Immature natural killer cell (primary cell): ENCODE data around the gene BNC2. TPM values are rescaled to one million over a fixed set of nuclear protein-coding genes. Genes with fewer than 3 reads are reported as not detected.
A peak's percentile ranks its signal among the peaks of the same experiment; 100 is the strongest.

ENCODE experiments used
- DNase-seq, 3 donors: peaks; one replicate each; pipeline ENCODE4 v3.0.0; 2022; ENCODE audit warnings: mixed read lengths in 1 of 3
- H3K27ac Mint-ChIP-seq, 6 donors: one replicate each; pipeline ENCODE4 v1.8.0; 2020; ENCODE audit warnings: mixed read lengths in 6 of 6, mild to moderate bottlenecking in 5 of 6, inconsistent platforms in 4 of 6, moderate library complexity in 3 of 6
- H3K27me3 Mint-ChIP-seq, 3 donors: one replicate each; pipeline ENCODE4 v1.8.0; 2020 to 2021; ENCODE audit warnings: low read depth in 3 of 3, mild to moderate bottlenecking in 3 of 3, mixed read lengths in 3 of 3, moderate library complexity in 3 of 3, inconsistent platforms in 1 of 3
- H3K36me3 Mint-ChIP-seq, 3 donors: one replicate each; pipeline ENCODE4 v1.8.0; 2020; ENCODE audit warnings: mixed read lengths in 3 of 3, inconsistent platforms in 2 of 3, mild to moderate bottlenecking in 2 of 3
- H3K4me1 Mint-ChIP-seq, 2 donors: one replicate each; pipeline ENCODE4 v1.8.0; 2020; ENCODE audit warnings: inconsistent platforms in 2 of 2, mild to moderate bottlenecking in 2 of 2, mixed read lengths in 2 of 2, moderate library complexity in 1 of 2
- H3K4me3 Mint-ChIP-seq, 5 donors: one replicate each; pipeline ENCODE4 v1.8.0; 2020; ENCODE audit warnings: mild to moderate bottlenecking in 5 of 5, mixed read lengths in 5 of 5, inconsistent platforms in 3 of 5, moderate library complexity in 3 of 5
- H3K9me3 Mint-ChIP-seq, 6 donors: one replicate each; pipeline ENCODE4 v1.8.0; 2020; ENCODE audit warnings: mild to moderate bottlenecking in 6 of 6, mixed read lengths in 6 of 6, inconsistent platforms in 4 of 6, moderate library complexity in 3 of 6
- polyA plus RNA-seq, 3 donors: library from polyadenylated mRNA; unstranded; fragments of 300-500 nt; fragmentation: Illumina TruSeq; gene quantifications; one replicate each; pipeline ENCODE4 v1.2.3, GENCODE V29; 2021

The BNC2 gene
- polyA plus RNA-seq, 3 donors from 2014 or later = 6.5 to 11.0 (median 7.7) TPM

DNA sequence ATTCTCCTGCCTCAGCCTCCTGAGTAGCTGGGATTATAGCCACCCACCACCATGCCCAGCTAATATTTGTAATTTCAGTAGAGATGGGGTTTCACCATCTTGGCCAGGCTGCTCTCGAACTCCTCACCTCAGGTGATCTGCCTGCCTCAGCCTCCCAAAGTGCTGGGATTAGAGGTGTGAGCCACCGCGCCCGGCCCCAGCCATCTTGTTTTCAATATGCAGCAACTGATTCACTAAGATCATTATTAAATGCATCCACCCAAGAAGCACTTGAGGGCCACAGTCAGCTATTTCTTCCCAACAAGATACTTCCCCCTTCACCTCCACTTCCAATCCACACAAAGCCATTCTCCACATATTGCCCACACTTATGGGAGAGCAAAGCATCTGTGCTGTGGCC, 115.8 kb downstream of the BNC2 start:
- H3K36me3 Mint-ChIP-seq = no peaks in the 10 kb centered on the region
- no peak overlapping the region for H3K4me3 Mint-ChIP-seq
- H3K27ac Mint-ChIP-seq = no peak overlapping the region
- H3K27me3 Mint-ChIP-seq = peaks cover 0 to 2% (median 1%) of the 10 kb centered on the region in 3 donors
- H3K9me3 Mint-ChIP-seq = no peaks in the 10 kb centered on the region
- no peak for DNase-seq
- H3K4me1 Mint-ChIP-seq = peaks cover 15 to 22% of the 10 kb centered on the region in 2 donors

- Mint-ChIP-seq H3K36me3 (no peaks in the 10 kb centered on the region), H3K27me3 (peaks cover 0 to 2% (median 2%) of the 10 kb centered on the region in 3 donors), H3K9me3 (no peaks in the 10 kb centered on the region), H3K4me3 (no peak overlapping the region), H3K4me1 (peaks cover 10 to 15% of the 10 kb centered on the region in 2 donors), H3K27ac (no peak overlapping the region)
- no peak for DNase-seq
Measured at GRCh38 chr9:16753256-16753655, 117.2 kb downstream of the BNC2 start.

DNA sequence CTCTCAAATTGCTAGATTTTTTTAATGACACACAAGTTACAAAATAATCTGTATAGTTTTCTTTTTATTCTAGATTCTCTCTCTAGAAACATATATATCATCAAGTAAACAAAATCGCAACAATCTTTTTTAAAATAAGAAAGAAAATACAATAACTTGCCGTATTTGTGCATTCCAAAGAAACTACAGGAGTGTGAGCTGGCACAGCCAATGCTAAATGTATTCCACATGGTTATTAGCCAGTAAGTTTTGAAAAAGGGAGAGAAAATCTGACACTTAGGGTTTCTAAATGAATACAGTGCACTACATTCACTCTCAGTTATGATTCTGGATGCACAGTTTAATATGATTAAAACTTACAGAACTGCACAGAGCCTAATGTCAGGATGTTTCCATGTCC, 117.9 kb downstream of the BNC2 start:
- peaks cover 2 to 4% (median 3%) of the 10 kb centered on the region in 3 donors for H3K27me3 Mint-ChIP-seq
- peaks cover 0 to 4% (median 0%) of the 10 kb centered on the region in 3 donors for H3K36me3 Mint-ChIP-seq
- no peak overlapping the region for H3K4me3 Mint-ChIP-seq
- H3K4me1 Mint-ChIP-seq = peaks cover 6 to 15% of the 10 kb centered on the region in 2 donors
- no peak for DNase-seq
- H3K27ac Mint-ChIP-seq = no peak overlapping the region
- no peaks in the 10 kb centered on the region for H3K9me3 Mint-ChIP-seq

DNA sequence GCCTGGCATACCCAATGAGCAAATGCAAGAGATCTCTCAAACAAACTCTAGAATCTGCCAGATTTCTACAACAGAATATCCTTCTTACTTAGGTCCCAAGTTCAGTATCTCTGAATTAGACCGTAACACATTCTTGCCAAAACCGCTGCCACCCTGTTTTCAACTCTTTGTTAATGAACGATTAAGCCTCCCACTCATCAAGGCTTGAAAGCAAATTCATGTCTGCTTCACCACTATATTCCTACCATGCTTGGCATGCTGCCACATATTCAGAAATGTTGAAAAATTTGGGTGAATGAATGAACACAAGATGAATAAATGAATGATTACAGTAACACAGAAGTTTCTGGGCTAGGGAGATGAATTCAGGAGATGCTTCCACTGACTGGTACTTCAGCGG, 119.9 kb downstream of the BNC2 start:
- H3K27ac Mint-ChIP-seq = no peak overlapping the region
- peaks cover 0 to 6% of the 10 kb centered on the region in 2 donors for H3K4me1 Mint-ChIP-seq
- H3K4me3 Mint-ChIP-seq = no peak overlapping the region
- DNase-seq = no peak
- H3K9me3 Mint-ChIP-seq = no peaks in the 10 kb centered on the region
- peaks cover 2 to 4% (median 3%) of the 10 kb centered on the region in 3 donors for H3K27me3 Mint-ChIP-seq
- H3K36me3 Mint-ChIP-seq = peaks cover 0 to 4% (median 0%) of the 10 kb centered on the region in 3 donors

GRCh38 chr9:16745359-16745758, 125.1 kb downstream of the BNC2 start:
- H3K27me3 Mint-ChIP-seq = peaks cover 2 to 3% (median 3%) of the 10 kb centered on the region in 3 donors
- no peak overlapping the region for H3K4me3 Mint-ChIP-seq
- H3K9me3 Mint-ChIP-seq = peaks cover 0 to 1% (median 0%) of the 10 kb centered on the region in 6 donors
- peaks cover 27 to 38% of the 10 kb centered on the region in 2 donors for H3K4me1 Mint-ChIP-seq
- H3K27ac Mint-ChIP-seq = no peak overlapping the region
- no peak for DNase-seq
- peaks cover 0 to 7% (median 4%) of the 10 kb centered on the region in 3 donors for H3K36me3 Mint-ChIP-seq

GRCh38 chr9:16744394-16744793, 126.1 kb downstream of the BNC2 start:
- no peak for DNase-seq
- peaks cover 27 to 47% of the 10 kb centered on the region in 2 donors for H3K4me1 Mint-ChIP-seq
- peaks cover 0 to 16% (median 4%) of the 10 kb centered on the region in 3 donors for H3K36me3 Mint-ChIP-seq
- H3K27ac Mint-ChIP-seq = no peak overlapping the region
- H3K27me3 Mint-ChIP-seq = peaks cover 2 to 3% (median 3%) of the 10 kb centered on the region in 3 donors
- no peak overlapping the region for H3K4me3 Mint-ChIP-seq
- H3K9me3 Mint-ChIP-seq = peaks cover 0 to 1% (median 0%) of the 10 kb centered on the region in 6 donors

DNA sequence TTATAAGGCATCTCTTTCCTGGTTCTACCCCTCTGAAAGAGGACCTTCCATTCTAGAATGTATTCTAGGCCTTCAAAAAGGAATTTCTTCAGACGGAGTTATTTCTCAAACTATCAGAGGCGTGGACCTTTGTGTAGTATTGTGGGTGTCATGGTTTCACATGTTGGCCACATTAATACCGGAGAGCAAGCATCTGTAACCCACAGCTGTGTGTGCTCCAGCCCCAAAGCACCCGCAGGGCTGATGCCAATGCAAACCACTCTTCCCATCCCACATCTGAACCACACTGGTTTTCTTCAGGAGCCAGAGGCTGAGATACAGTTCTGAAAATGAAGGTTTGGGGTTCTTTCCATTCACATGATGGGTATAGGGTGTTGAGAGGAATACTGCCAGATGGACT, 127.1 kb downstream of the BNC2 start:
- Mint-ChIP-seq H3K27ac (no peak overlapping the region), H3K4me1 (peaks cover 27 to 47% of the 10 kb centered on the region in 2 donors), H3K27me3 (peaks cover 2 to 6% (median 3%) of the 10 kb centered on the region in 3 donors), H3K4me3 (peak overlapping the region in 3 of 5 donors; percentile 1 to 43 (median 40)), H3K36me3 (peaks cover 3 to 22% (median 6%) of the 10 kb centered on the region in 3 donors), H3K9me3 (peaks cover 0 to 1% (median 0%) of the 10 kb centered on the region in 6 donors)
- DNase-seq = peak in 2 of 3 donors; percentile 6 to 7

DNA sequence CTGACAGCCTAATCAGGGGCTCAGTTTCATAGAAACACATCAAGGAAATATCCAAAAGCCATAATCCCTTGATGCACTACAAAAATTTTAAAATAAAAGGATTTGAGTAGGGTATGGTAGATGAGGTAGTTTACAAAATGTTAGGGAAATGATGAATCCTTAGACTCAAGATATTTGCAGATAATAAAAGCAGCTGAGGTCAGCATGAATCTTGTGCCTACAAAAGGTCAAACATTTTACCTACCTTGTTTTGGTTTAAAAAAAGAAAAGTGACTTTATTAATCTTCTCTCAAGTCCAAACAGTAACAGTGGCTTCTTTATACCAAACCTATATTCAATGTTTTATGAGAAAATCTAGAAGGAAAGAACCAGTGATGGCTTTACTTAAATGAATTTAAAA, 135.5 kb downstream of the BNC2 start:
- H3K4me1 Mint-ChIP-seq = peaks cover 5 to 21% of the 10 kb centered on the region in 2 donors
- H3K27me3 Mint-ChIP-seq = peaks cover 0 to 4% (median 3%) of the 10 kb centered on the region in 3 donors
- no peaks in the 10 kb centered on the region for H3K9me3 Mint-ChIP-seq
- H3K36me3 Mint-ChIP-seq = peaks cover 3 to 26% (median 12%) of the 10 kb centered on the region in 3 donors
- no peak overlapping the region for H3K27ac Mint-ChIP-seq
- H3K4me3 Mint-ChIP-seq = no peak overlapping the region
- DNase-seq = no peak

DNA sequence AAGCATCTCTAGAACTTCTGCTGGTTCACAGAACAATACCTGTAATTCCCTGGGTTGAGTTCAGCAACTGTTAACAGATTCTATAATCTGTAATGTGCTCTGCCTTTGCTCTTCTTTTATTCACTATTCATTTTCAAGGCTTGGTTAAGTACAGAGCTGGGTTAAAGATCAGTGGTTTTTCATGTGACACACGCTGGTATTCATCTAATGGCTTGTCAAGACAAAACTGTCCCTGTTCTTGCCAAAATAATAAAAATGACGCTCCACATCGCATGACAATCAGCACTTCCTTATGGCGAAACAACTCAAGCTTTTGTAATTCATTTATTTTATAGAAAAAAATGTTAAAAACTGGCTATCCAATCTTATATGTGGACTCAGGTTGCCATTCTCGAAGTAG, 137.9 kb downstream of the BNC2 start:
- DNase-seq = no peak
- H3K9me3 Mint-ChIP-seq = no peaks in the 10 kb centered on the region
- H3K4me3 Mint-ChIP-seq = no peak overlapping the region
- peaks cover under 1 to 7% (median 3%) of the 10 kb centered on the region in 3 donors for H3K27me3 Mint-ChIP-seq
- H3K27ac Mint-ChIP-seq = no peak overlapping the region
- peaks cover 13 to 22% of the 10 kb centered on the region in 2 donors for H3K4me1 Mint-ChIP-seq
- peaks cover 0 to 11% (median 5%) of the 10 kb centered on the region in 3 donors for H3K36me3 Mint-ChIP-seq

- H3K9me3 Mint-ChIP-seq = peaks cover 0 to 1% (median 0%) of the 10 kb centered on the region in 6 donors
- H3K27me3 Mint-ChIP-seq = peaks cover 6 to 12% (median 9%) of the 10 kb centered on the region in 3 donors
Measured at GRCh38 chr9:16730162-16730561, 140.3 kb downstream of the BNC2 start.

GRCh38 chr9:16729651-16730050, 140.8 kb downstream of the BNC2 start:
- peaks cover 23 to 37% of the 10 kb centered on the region in 2 donors for H3K4me1 Mint-ChIP-seq
- no peak for DNase-seq
- no peak overlapping the region for H3K4me3 Mint-ChIP-seq
- H3K9me3 Mint-ChIP-seq = peaks cover 0 to 1% (median 0%) of the 10 kb centered on the region in 6 donors
- H3K27ac Mint-ChIP-seq = no peak overlapping the region
- peaks cover 0 to 8% (median 5%) of the 10 kb centered on the region in 3 donors for H3K36me3 Mint-ChIP-seq
- H3K27me3 Mint-ChIP-seq = peaks cover 6 to 12% (median 9%) of the 10 kb centered on the region in 3 donors

More at GRCh38 chr9:16730162-16730561, 140.3 kb downstream of the BNC2 start:
- DNase-seq = no peak
- Mint-ChIP-seq H3K27ac (no peak overlapping the region), H3K36me3 (peaks cover 0 to 12% (median 5%) of the 10 kb centered on the region in 3 donors), H3K4me3 (no peak overlapping the region), H3K4me1 (peaks cover 23 to 37% of the 10 kb centered on the region in 2 donors)

DNA sequence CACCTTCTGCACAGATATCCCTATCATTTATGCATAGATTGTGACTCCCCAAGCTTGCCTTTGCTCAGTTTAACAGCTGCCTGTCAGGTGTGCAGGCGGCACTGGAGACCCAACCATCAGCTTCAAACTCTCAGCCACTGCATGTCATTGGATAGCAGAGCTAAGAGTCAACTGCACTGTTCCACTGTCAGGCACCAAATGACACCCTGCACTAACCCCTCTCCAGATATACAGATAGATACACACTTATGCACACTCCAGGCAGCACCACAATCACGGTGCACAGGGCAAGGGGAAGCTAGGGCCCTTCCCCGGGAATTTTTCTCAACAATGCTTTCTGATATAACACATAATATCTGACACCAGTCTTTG, 142.3 kb downstream of the BNC2 start:
- Mint-ChIP-seq H3K27ac (no peak overlapping the region), H3K27me3 (peaks cover 6 to 12% (median 9%) of the 10 kb centered on the region in 3 donors), H3K4me3 (peak overlapping the region in 4 of 5 donors; percentile 29 to 84 (median 66)), H3K36me3 (peaks cover 0 to 3% (median 0%) of the 10 kb centered on the region in 3 donors), H3K9me3 (peaks cover 0 to 1% (median 0%) of the 10 kb centered on the region in 6 donors), H3K4me1 (peaks cover 23 to 37% of the 10 kb centered on the region in 2 donors)
- DNase-seq = no peak

- H3K4me1 Mint-ChIP-seq = peaks cover 23 to 33% of the 10 kb centered on the region in 2 donors
- DNase-seq = no peak
- H3K9me3 Mint-ChIP-seq = peaks cover 0 to 1% (median 0%) of the 10 kb centered on the region in 6 donors
- H3K27me3 Mint-ChIP-seq = peaks cover 6 to 12% (median 9%) of the 10 kb centered on the region in 3 donors
- H3K36me3 Mint-ChIP-seq = peaks cover 0 to 3% (median 0%) of the 10 kb centered on the region in 3 donors
- peak overlapping the region; percentile 50 to 85 (median 81) for H3K4me3 Mint-ChIP-seq
- H3K27ac Mint-ChIP-seq = no peak overlapping the region
Measured at GRCh38 chr9:16727452-16728136, 142.9 kb downstream of the BNC2 start.
